SJSA1 (cell line): ENCODE results near the gene ULK4. TPM values are rescaled to one million over a fixed set of nuclear protein-coding genes. Genes with fewer than 3 reads are reported as not detected.
"Not testable (repeated sequence)": the region's sequence is repeated elsewhere in the genome, so short reads cannot be mapped to it uniquely, and the experiment has no call there.

Experiments used
- DNase-seq, 2 experiments: peaks; one replicate each; pipeline ENCODE4 v3.0.0-alpha.2; 2015 to 2020; ENCODE audit warnings: low spot score in 2 of 2, low read depth in 1 of 2
- H3K27ac ChIP-seq: fragments of 250-450 bp; sonication (Bioruptor Pico); 2 replicates; pipeline ENCODE4 v1.5.1; 2020; ENCODE audit warnings: mild to moderate bottlenecking, moderate library complexity
- H3K27me3 ChIP-seq: fragments of 250-450 bp; sonication (Bioruptor Pico); replicated peaks from 2 replicates; pipeline ENCODE4 v1.5.1; 2020; ENCODE audit warnings: mild to moderate bottlenecking, moderate library complexity
- H3K36me3 ChIP-seq: fragments of 250-450 bp; sonication (Bioruptor Pico); 2 replicates; pipeline ENCODE4 v1.5.1; 2020; ENCODE audit warnings: mild to moderate bottlenecking
- H3K4me1 ChIP-seq: fragments of 250-450 bp; sonication (Bioruptor Pico); replicated peaks from 2 replicates; pipeline ENCODE4 v1.6.1; 2021; ENCODE audit warnings: mild to moderate bottlenecking
- H3K4me3 ChIP-seq: fragments of 250-450 bp; sonication (Bioruptor Pico); 2 replicates; pipeline ENCODE4 v1.5.1; 2020; ENCODE audit warnings: mild to moderate bottlenecking
- H3K9me3 ChIP-seq: fragments of 250-450 bp; sonication (Bioruptor Pico); replicated peaks from 2 replicates; pipeline ENCODE4 v1.5.1; 2020; ENCODE audit warnings: mild to moderate bottlenecking
- total RNA-seq: library from RNA; depleted of rRNA; stranded (reverse); fragments of >200 nt; shearing (Covaris generic); gene quantifications from 2 replicates; pipeline ENCODE4 v1.2.3, GENCODE V29; 2014

ULK4 gene
- total RNA-seq, 1 experiment from 2014 or later, result 10.9 TPM

GRCh38 chr3:41983091-41983490, 21.2 kb upstream of the ULK4 start:
- not testable (repeated sequence) for H3K4me3 ChIP-seq, DNase-seq, H3K27ac ChIP-seq, H3K36me3 ChIP-seq, H3K27me3 ChIP-seq, H3K9me3 ChIP-seq, H3K4me1 ChIP-seq

DNA sequence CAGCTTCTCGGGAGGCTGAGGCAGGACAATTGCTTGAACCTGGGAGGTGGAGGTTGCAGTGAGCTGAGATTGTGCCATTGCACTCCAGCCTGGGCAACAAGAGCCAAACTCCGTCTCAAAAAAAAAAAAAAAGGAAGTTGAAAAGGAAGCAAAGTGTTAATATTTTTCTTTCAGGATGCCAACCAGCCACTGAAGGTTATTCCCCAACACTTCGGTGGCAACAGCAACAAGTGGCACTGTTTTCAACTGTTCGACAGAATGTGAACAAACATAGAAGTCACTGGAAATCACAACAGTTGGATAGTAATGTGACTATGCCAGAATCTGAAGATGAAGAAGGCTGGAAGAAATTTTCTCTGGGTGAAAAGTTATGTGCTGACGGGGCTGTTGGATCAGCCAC, 15.5 kb upstream of the ULK4 start:
- H3K4me3 ChIP-seq, H3K9me3 ChIP-seq, DNase-seq, H3K36me3 ChIP-seq, H3K27ac ChIP-seq, H3K27me3 ChIP-seq, H3K4me1 ChIP-seq: not testable (repeated sequence)

- Histone ChIP-seq H3K4me1 (no peaks in the 10 kb centered on the region), H3K9me3 (0 out of 2 replicates have a peak, but pooled peaks cover 3% of the 10 kb centered on the region), H3K27me3 (no peaks in the 10 kb centered on the region), H3K36me3 (no peaks in the 10 kb centered on the region), H3K4me3 (no peak overlapping the region), H3K27ac (no peak overlapping the region)
- no peak for DNase-seq
Measured at GRCh38 chr3:41975416-41976103, 13.7 kb upstream of the ULK4 start.

GRCh38 chr3:41974223-41974622, 12.3 kb upstream of the ULK4 start:
- Histone ChIP-seq H3K4me3 (no peak overlapping the region), H3K9me3 (0 out of 2 replicates have a peak, but pooled peaks cover 3% of the 10 kb centered on the region), H3K36me3 (no peaks in the 10 kb centered on the region), H3K27ac (no peak overlapping the region), H3K27me3 (no peaks in the 10 kb centered on the region), H3K4me1 (no peaks in the 10 kb centered on the region)
- no peak for DNase-seq

DNA sequence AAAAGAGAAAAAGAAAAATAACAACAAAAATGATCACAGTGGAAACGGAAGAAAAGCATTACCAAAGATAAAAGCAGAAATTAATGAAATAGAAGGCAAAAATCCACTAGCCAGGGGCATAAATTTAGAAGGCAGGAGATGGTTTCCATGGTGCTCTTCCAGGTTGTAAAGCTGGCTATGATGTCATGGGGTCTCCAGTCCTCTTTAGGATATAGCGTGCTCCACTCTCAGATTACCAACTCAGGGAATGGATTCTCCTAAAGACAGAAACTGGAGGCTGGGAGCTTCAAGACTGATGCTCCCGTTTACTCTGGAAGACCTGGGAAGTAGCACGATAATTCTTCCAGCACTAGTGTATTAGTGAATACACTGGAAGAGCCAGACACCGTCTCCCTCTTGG, 10.9 kb upstream of the ULK4 start:
- H3K27ac ChIP-seq, result no peak overlapping the region
- H3K36me3 ChIP-seq, result no peaks in the 10 kb centered on the region
- no peak for DNase-seq
- no peaks in the 10 kb centered on the region for H3K27me3 ChIP-seq
- no peak overlapping the region for H3K4me3 ChIP-seq
- H3K9me3 ChIP-seq, result 0 out of 2 replicates have a peak, but pooled peaks cover 3% of the 10 kb centered on the region
- H3K4me1 ChIP-seq, result no peaks in the 10 kb centered on the region

DNA sequence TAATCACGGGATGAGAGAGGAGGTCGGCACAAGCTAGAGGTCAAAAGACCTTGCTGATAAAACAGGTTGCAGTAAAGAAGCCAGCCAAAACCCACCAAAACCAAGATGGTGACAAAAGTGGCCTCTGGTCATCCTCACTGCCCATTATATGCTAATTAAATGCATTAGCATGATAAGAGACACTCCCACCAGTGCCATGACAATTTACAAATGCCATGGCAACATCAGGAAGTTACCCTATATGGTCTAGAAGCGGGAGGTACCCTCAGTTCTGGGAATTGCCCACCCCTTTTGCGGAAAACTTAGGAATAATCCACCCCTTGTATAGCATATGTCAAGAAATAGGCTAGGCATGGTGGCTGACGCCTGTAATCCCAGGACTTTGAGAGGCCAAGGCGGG, 4.3 kb upstream of the ULK4 start:
- H3K36me3 ChIP-seq, result no peaks in the 10 kb centered on the region
- no peak for DNase-seq
- H3K9me3 ChIP-seq, result no peaks in the 10 kb centered on the region
- peaks cover 4% of the 10 kb centered on the region for H3K4me1 ChIP-seq
- no peak overlapping the region for H3K4me3 ChIP-seq
- no peaks in the 10 kb centered on the region for H3K27me3 ChIP-seq
- no peak overlapping the region for H3K27ac ChIP-seq

DNA sequence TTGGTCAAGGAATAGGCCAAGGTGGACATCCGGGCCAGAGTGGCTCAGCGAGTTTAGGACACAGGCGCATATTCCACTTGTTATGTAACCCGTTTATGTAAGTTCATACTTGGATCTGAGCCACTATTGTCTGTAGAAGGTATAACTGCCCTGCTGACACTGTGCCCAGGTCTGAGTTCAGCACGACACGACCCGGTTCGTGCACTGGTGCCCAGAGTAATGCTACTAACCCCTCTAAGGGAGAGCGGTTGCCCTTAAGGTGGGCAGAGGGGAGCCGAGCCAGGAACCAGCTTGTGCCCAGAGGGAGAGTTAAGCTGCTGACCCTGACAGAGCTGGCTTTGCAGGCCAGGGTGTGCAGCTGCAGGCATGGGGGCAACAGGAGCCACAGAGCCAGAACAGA, 1.9 kb upstream of the ULK4 start:
- H3K27me3 ChIP-seq, result no peaks in the 10 kb centered on the region
- H3K4me3 ChIP-seq, result no peak overlapping the region
- no peaks in the 10 kb centered on the region for H3K9me3 ChIP-seq
- no peak for DNase-seq
- no peak overlapping the region for H3K27ac ChIP-seq
- H3K36me3 ChIP-seq, result no peaks in the 10 kb centered on the region
- H3K4me1 ChIP-seq, result peaks cover 9% of the 10 kb centered on the region

DNA sequence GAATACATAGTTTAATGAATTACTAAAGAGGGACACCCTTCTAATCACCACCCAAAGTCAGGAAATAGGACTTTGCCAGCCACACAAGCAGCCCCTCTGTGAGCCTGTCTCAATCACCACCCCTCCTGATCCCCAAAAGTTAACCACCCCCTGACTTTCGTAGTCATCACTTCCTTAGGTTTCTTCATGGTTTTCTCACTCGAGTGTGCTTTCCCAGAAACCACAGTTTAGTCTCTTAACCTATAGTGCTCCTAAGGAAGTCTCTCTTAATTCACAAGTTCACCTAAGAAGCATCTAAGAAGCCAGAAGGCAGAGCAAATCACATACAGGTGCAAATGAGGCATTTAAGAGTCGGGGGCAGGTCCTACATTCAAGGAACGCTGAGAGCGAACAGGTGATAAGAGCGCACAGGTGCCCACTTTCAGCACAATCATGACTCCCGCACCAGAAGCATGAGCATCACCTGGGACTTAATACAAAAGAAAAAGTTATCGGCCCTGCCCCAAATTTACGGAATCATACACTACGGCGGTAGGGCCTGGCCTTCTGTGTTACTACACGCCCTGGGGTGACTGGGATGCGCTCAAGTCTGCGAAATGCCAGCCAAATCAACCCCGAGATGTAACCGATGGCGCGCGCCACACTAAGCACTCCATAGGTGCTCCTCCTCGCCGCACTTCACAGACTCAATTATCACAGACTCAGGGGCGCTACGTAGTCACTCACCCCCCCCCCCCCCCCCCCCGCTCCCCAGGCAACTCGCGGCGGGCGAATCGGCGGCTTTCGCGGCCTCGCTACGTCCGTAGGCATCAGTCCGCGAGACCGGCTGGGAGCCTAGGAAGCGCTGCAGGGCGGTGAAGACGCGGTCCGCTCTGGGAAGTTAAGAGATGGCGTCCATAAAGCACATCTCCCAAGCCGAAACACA, 815 bp downstream of the ULK4 start:
- DNase-seq, result peak in 1 of 2 experiments; percentile 61
- no peaks in the 10 kb centered on the region for H3K9me3 ChIP-seq
- H3K27me3 ChIP-seq, result no peaks in the 10 kb centered on the region

GRCh38 chr3:41956574-41956973, 5.3 kb downstream of the ULK4 start:
- H3K4me1 ChIP-seq, result peaks cover 5% of the 10 kb centered on the region
- H3K9me3 ChIP-seq, result no peaks in the 10 kb centered on the region
- no peaks in the 10 kb centered on the region for H3K36me3 ChIP-seq
- no peak for DNase-seq
- H3K27ac ChIP-seq, result no peak overlapping the region
- no peak overlapping the region for H3K4me3 ChIP-seq
- no peaks in the 10 kb centered on the region for H3K27me3 ChIP-seq

More for the DNA sequence above, 815 bp downstream of the ULK4 start:
- Histone ChIP-seq H3K36me3 (no peaks in the 10 kb centered on the region), H3K4me1 (peaks cover 9% of the 10 kb centered on the region), H3K27ac (peak overlapping the region; percentile 31; the same call in 1 of the 2 replicates), H3K4me3 (peak overlapping the region; percentile 63)

DNA sequence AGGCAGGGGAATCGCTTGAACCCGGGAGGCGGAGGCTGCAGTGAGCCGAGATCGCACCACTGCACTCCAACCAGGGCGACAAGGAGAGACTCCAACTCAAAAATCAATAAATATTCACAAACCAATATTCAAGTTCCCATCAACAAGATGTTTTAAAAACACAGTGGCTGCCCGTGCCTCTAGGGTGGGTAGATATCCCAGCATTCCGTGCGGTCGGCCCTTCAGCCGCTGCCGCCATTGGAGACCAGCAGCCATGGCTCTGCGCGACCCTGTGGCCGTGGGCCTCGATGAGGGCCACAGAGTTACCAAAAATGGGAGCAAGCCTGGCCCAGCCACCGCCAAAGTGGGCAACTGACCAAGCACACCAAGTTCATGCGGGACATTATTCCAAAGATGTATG, 6.7 kb downstream of the ULK4 start:
- Histone ChIP-seq H3K27me3 (no peaks in the 10 kb centered on the region), H3K36me3 (no peaks in the 10 kb centered on the region), H3K4me1 (no peaks in the 10 kb centered on the region), H3K4me3 (no peak overlapping the region), H3K9me3 (no peaks in the 10 kb centered on the region), H3K27ac (no peak overlapping the region)
- DNase-seq, result no peak

- Histone ChIP-seq H3K27ac (no peak overlapping the region), H3K27me3 (no peaks in the 10 kb centered on the region), H3K4me1 (no peaks in the 10 kb centered on the region), H3K4me3 (no peak overlapping the region), H3K36me3 (no peaks in the 10 kb centered on the region), H3K9me3 (no peaks in the 10 kb centered on the region)
- DNase-seq, result no peak
Measured at GRCh38 chr3:41943311-41943843, 18.5 kb downstream of the ULK4 start.

DNA sequence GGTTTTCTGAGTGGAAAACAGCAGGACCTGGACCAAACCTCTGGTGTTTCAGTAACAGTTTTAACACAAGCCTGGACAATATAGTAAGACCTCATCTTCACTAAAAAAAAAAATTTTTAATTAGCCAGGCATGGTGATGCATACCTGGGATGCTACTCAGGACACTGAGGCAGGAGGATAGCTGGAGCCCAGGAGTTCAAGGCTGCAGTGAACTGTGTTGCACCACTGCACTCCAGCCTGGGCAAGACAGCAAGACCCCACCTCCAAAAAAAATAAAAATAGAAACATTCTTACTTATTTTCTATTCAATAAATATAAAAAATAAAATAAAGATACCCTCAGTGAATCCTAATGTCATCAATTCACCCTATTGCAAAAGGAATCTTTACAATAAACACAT, 21.5 kb downstream of the ULK4 start:
- Histone ChIP-seq H3K4me1 (no peaks in the 10 kb centered on the region), H3K4me3 (no peak overlapping the region), H3K9me3 (no peaks in the 10 kb centered on the region), H3K27me3 (no peaks in the 10 kb centered on the region), H3K36me3 (no peaks in the 10 kb centered on the region), H3K27ac (no peak overlapping the region)
- no peak for DNase-seq

- Histone ChIP-seq H3K36me3 (no peaks in the 10 kb centered on the region), H3K27me3 (no peaks in the 10 kb centered on the region), H3K4me3 (no peak overlapping the region), H3K4me1 (peaks cover 9% of the 10 kb centered on the region), H3K27ac (no peak overlapping the region), H3K9me3 (no peaks in the 10 kb centered on the region)
- no peak for DNase-seq
Measured at GRCh38 chr3:41936384-41936783, 25.5 kb downstream of the ULK4 start.

DNA sequence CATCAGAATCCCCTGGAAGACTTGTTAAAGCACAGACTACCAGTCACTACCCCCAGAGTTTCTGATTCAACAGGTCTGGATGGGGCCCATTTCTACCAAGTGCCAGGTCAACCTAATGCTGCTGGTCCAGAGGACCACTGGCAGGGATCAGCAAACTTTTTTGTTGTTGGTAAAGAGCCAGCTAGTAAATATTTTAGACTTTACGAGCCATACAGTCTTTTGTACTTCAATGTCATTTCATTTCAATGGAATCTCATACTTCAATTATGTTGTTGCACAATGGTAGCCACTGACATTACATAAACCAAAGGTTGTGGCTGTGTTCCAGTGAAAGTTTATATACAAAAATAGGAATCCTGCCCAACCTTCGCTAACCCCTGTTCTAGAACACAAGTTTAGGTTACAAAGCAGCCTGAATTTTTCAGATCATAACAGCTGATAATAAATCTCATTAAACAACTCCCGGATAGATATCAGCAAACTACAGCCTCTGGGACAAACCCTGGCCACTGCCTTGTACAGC, 28.7 kb downstream of the ULK4 start:
- Histone ChIP-seq H3K4me3 (no peak overlapping the region), H3K27me3 (no peaks in the 10 kb centered on the region), H3K4me1 (peaks cover 9% of the 10 kb centered on the region), H3K36me3 (no peaks in the 10 kb centered on the region), H3K9me3 (no peaks in the 10 kb centered on the region), H3K27ac (peak overlapping the region; percentile 22; the same call in 1 of the 2 replicates)
- DNase-seq, result peak in 1 of 2 experiments; percentile 49
